Measurements from ENCODE around the gene CLDN2.

CLDN2 gene

DNA sequence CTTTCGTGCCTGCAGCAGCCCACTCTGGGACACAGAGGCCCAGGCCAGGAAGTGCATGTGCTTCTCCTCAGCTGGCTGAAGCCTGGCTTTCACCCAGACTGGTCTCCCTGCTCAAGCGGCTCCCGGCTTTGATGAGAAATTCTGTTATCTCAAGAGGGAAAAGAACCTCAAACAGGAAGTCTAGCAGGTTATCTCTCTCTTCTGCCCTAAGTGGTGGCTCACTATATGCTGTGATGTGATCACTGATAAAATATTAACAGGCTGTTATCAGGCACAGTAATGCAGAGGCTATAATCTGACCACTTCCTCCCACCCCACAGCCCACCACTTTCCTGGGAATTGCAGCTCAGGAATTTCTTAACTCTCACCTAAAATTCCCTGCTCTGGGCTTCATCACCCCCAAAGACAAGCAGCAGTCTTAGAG lies 13.3 kb downstream of the CLDN2 start:
- DNase-seq (ENCODE audit: insufficient read length, low spot score) (no peak), FAIRE-seq (no peak)
- TF ChIP-seq POLR2AphosphoS5 (IDR thresholded peaks at IDR 0.05; ENCODE audit: low read depth, low read length) (no peak), POU2F2 (IDR thresholded peaks at IDR 0.05; ENCODE audit: low read depth, low read length) (no peak), TAF1 (IDR thresholded peaks at IDR 0.05; ENCODE audit: low read depth, low read length) (no peak), POLR2A (IDR thresholded peaks at IDR 0.05; ENCODE audit: low read depth, low read length) (no peak), SPI1 (IDR thresholded peaks at IDR 0.05; ENCODE audit: low read depth, low read length) (no peak), PAX5 (IDR thresholded peaks at IDR 0.05; ENCODE audit: insufficient read depth, low read length, severe bottlenecking) (no peak)

DNA sequence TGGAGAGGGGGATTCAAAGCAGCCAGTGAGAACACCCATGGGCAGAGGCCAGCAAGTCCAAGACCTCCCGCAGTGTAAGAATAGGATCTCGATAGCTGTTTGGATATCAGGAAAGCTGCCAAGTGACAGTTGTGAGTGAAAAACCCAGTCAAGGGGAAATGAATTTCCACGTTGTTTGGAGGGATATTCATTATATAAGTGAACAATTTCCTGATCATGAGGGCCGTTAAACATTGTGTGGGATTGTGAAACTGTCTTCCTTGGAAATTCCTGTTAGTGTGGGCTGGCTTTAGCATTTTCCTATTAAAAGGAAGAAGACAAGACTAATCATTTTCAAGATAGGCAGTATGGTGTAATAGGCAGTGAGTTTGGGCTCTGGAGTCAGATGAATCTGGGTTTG lies 15.0 kb downstream of the CLDN2 start:
- no peak for DNase-seq (ENCODE audit: insufficient read length, low spot score)
- no peak for TF ChIP-seq PAX5 (IDR thresholded peaks at IDR 0.05; ENCODE audit: insufficient read depth, low read length, severe bottlenecking)
- no peak for TF ChIP-seq SPI1 (IDR thresholded peaks at IDR 0.05; ENCODE audit: low read depth, low read length)
- TF ChIP-seq POLR2A (IDR thresholded peaks at IDR 0.05; ENCODE audit: low read depth, low read length): no peak
- TF ChIP-seq TAF1 (IDR thresholded peaks at IDR 0.05; ENCODE audit: low read depth, low read length): no peak
- TF ChIP-seq POLR2AphosphoS5 (IDR thresholded peaks at IDR 0.05; ENCODE audit: low read depth, low read length): no peak
- no peak for TF ChIP-seq POU2F2 (IDR thresholded peaks at IDR 0.05; ENCODE audit: low read depth, low read length)
- FAIRE-seq: no peak

- TF ChIP-seq SPI1 (IDR thresholded peaks at IDR 0.05; ENCODE audit: low read depth, low read length): no peak
- TF ChIP-seq POLR2AphosphoS5 (IDR thresholded peaks at IDR 0.05; ENCODE audit: low read depth, low read length): no peak
- no peak for TF ChIP-seq PAX5 (IDR thresholded peaks at IDR 0.05; ENCODE audit: insufficient read depth, low read length, severe bottlenecking)
- no peak for TF ChIP-seq POLR2A (IDR thresholded peaks at IDR 0.05; ENCODE audit: low read depth, low read length)
- TF ChIP-seq POU2F2 (IDR thresholded peaks at IDR 0.05; ENCODE audit: low read depth, low read length): no peak
- TF ChIP-seq TAF1 (IDR thresholded peaks at IDR 0.05; ENCODE audit: low read depth, low read length): no peak
- DNase-seq (ENCODE audit: insufficient read length, low spot score) (no peak), FAIRE-seq (no peak)
Observed at GRCh38 chrX:106936246-106936645, 16.0 kb downstream of the CLDN2 start.

DNA sequence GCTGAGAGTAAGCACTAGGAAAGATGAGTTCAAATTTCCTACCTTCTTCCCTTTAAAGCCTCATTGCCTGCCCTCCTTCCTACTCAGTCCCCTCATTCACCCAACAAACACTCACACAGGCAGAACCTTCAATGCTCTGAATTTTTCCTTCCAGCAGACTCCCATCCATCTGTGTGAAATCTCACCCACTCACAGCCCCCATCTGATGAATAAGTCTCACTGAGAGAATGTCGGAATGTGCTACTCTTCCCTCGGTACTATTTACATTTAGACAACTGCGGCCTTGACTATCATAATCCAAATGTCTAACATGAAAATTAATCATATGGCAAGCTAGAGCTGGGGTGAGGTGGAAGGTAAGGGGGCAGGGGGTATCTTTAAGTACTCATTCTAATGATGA lies 19.4 kb downstream of the CLDN2 start:
- FAIRE-seq (no peak), DNase-seq (ENCODE audit: insufficient read length, low spot score) (no peak)
- no peak for TF ChIP-seq SPI1 (IDR thresholded peaks at IDR 0.05; ENCODE audit: low read depth, low read length)
- TF ChIP-seq PAX5 (IDR thresholded peaks at IDR 0.05; ENCODE audit: insufficient read depth, low read length, severe bottlenecking): no peak
- TF ChIP-seq TAF1 (IDR thresholded peaks at IDR 0.05; ENCODE audit: low read depth, low read length): no peak
- no peak for TF ChIP-seq POLR2A (IDR thresholded peaks at IDR 0.05; ENCODE audit: low read depth, low read length)
- TF ChIP-seq POLR2AphosphoS5 (IDR thresholded peaks at IDR 0.05; ENCODE audit: low read depth, low read length): no peak
- TF ChIP-seq POU2F2 (IDR thresholded peaks at IDR 0.05; ENCODE audit: low read depth, low read length): no peak

DNA sequence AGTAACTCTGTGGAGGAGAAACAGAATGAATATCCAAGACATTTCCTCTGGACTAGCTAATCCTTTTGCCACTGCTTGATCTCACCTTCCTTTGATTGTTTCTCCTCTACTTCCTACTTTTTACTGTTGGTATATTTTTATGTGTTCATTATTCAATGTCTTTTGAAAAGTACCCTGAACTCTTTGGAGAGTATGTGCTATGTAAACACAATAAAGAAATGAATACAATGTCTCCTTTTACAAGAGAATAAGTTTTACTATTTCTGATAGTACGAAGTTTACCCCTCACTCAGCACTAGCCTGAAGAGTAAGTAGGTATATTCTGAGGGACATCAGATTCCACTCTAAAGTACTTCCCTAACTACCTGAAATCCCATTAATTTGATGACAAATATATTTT lies 19.9 kb downstream of the CLDN2 start:
- FAIRE-seq (no peak), DNase-seq (ENCODE audit: insufficient read length, low spot score) (no peak)
- TF ChIP-seq POLR2AphosphoS5 (IDR thresholded peaks at IDR 0.05; ENCODE audit: low read depth, low read length): no peak
- TF ChIP-seq PAX5 (IDR thresholded peaks at IDR 0.05; ENCODE audit: insufficient read depth, low read length, severe bottlenecking): no peak
- no peak for TF ChIP-seq POLR2A (IDR thresholded peaks at IDR 0.05; ENCODE audit: low read depth, low read length)
- TF ChIP-seq TAF1 (IDR thresholded peaks at IDR 0.05; ENCODE audit: low read depth, low read length): no peak
- no peak for TF ChIP-seq SPI1 (IDR thresholded peaks at IDR 0.05; ENCODE audit: low read depth, low read length)
- TF ChIP-seq POU2F2 (IDR thresholded peaks at IDR 0.05; ENCODE audit: low read depth, low read length): no peak

- DNase-seq (ENCODE audit: insufficient read length, low spot score): no peak
- no peak for TF ChIP-seq POLR2A (IDR thresholded peaks at IDR 0.05; ENCODE audit: low read depth, low read length)
- no peak for TF ChIP-seq SPI1 (IDR thresholded peaks at IDR 0.05; ENCODE audit: low read depth, low read length)
- no peak for FAIRE-seq
Observed at GRCh38 chrX:106946464-106946863, 26.3 kb downstream of the CLDN2 start.

DNA sequence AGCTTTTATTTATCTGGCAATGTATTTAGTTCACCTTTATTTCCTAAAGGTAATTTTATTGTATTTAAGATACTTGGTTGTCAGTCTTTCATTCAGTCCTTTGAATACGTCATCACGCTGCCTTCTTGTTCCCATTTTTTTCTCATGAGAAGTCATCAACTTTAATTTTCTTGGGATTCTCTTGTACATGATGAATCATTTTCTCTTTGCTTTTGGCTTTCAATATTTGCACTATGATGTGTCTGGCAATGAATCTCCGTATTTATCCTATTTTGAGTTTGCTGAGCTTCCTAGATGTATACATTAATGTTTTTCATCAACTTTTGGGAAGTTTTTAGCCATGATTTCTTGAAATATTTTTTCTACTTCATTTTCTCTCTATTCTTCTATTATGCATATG lies 28.4 kb downstream of the CLDN2 start:
- TF ChIP-seq TAF1 (IDR thresholded peaks at IDR 0.05; ENCODE audit: low read depth, low read length) (no peak), POLR2A (IDR thresholded peaks at IDR 0.05; ENCODE audit: low read depth, low read length) (no peak), POLR2AphosphoS5 (IDR thresholded peaks at IDR 0.05; ENCODE audit: low read depth, low read length) (no peak)
- FAIRE-seq (no peak), DNase-seq (ENCODE audit: insufficient read length, low spot score) (no peak)

DNA sequence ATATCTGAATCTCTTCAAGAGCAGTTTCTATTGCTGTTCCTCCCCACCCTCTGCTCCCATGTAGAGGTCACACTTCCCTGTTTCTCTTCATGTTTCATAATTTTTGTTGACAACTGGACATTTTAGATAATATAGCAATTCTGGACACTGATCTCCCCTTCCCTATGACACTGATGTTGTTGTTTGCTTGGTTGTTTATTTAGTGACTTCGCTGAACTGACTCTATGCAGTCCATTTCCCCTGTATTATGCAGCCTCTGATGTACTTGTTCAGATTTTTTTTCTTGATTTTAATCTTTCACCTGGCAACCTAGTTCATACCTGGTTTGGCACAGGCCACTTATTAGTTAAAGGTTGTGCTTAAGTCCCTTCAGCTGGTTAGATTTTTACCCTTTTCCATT lies 29.2 kb downstream of the CLDN2 start:
- FAIRE-seq (no peak), DNase-seq (ENCODE audit: insufficient read length, low spot score) (no peak)
- TF ChIP-seq POU2F2 (IDR thresholded peaks at IDR 0.05; ENCODE audit: low read depth, low read length): no peak

DNA sequence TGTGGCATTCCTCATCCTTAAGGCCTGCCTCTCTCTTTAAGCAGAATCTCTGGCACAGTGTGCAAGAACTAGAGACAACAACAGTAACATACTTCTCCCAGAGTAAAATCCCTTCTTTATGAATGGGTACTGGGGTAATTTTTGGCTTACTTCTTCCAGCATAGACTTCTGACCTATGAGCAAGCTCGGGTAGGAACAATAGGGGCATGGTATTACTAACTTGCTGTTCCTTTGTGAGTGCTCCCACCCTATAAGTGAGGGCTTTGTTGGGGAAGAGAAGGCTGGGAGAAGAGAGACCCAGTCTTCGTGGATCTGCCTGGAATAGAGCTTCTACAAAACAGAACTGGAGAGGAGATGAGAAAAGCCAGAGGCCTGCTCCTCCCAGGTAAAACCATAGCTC lies 30.2 kb downstream of the CLDN2 start:
- no peak for TF ChIP-seq PAX5 (IDR thresholded peaks at IDR 0.05; ENCODE audit: insufficient read depth, low read length, severe bottlenecking)
- no peak for TF ChIP-seq POU2F2 (IDR thresholded peaks at IDR 0.05; ENCODE audit: low read depth, low read length)
- no peak for TF ChIP-seq TAF1 (IDR thresholded peaks at IDR 0.05; ENCODE audit: low read depth, low read length)
- FAIRE-seq: no peak

GRCh38 chrX:106951230-106951629 lies 31.0 kb downstream of the CLDN2 start:
- DNase-seq (ENCODE audit: insufficient read length, low spot score) (no peak), FAIRE-seq (no peak)
- no peak for TF ChIP-seq POU2F2 (IDR thresholded peaks at IDR 0.05; ENCODE audit: low read depth, low read length)
- no peak for TF ChIP-seq POLR2AphosphoS5 (IDR thresholded peaks at IDR 0.05; ENCODE audit: low read depth, low read length)
- TF ChIP-seq TAF1 (IDR thresholded peaks at IDR 0.05; ENCODE audit: low read depth, low read length): no peak
- no peak for TF ChIP-seq SPI1 (IDR thresholded peaks at IDR 0.05; ENCODE audit: low read depth, low read length)
- no peak for TF ChIP-seq PAX5 (IDR thresholded peaks at IDR 0.05; ENCODE audit: insufficient read depth, low read length, severe bottlenecking)
- TF ChIP-seq POLR2A (IDR thresholded peaks at IDR 0.05; ENCODE audit: low read depth, low read length): no peak

More for the DNA sequence above, 30.2 kb downstream of the CLDN2 start:
- DNase-seq (ENCODE audit: insufficient read length, low spot score): no peak

- TF ChIP-seq PAX5 (IDR thresholded peaks at IDR 0.05; ENCODE audit: insufficient read depth, low read length, severe bottlenecking): no peak
- no peak for TF ChIP-seq POU2F2 (IDR thresholded peaks at IDR 0.05; ENCODE audit: low read depth, low read length)
- TF ChIP-seq SPI1 (IDR thresholded peaks at IDR 0.05; ENCODE audit: low read depth, low read length): no peak
- no peak for TF ChIP-seq TAF1 (IDR thresholded peaks at IDR 0.05; ENCODE audit: low read depth, low read length)
- no peak for TF ChIP-seq POLR2A (IDR thresholded peaks at IDR 0.05; ENCODE audit: low read depth, low read length)
- no peak for TF ChIP-seq POLR2AphosphoS5 (IDR thresholded peaks at IDR 0.05; ENCODE audit: low read depth, low read length)
- FAIRE-seq (no peak), DNase-seq (ENCODE audit: insufficient read length, low spot score) (no peak)
Observed at GRCh38 chrX:106952089-106952488, 31.9 kb downstream of the CLDN2 start.
